ENCODE results near the gene SDK1.

- TF ChIP-seq CTCF (IDR thresholded peaks at IDR 0.05) (no peak), POLR2A (IDR thresholded peaks at IDR 0.05) (no peak)
Measured at GRCh38 chr7:4191046-4191445, 890.0 kb downstream of the SDK1 start.

Data from uterus (tissue), 2 donors.